ENCODE measurements around the gene HESX1. TPM values are rescaled to one million over a fixed set of nuclear protein-coding genes. Genes with fewer than 3 reads are reported as not detected.
A peak's percentile ranks its signal among the peaks of the same experiment; 100 is the strongest.

The HESX1 gene
- total and polyA plus RNA-seq, 2 of the 4 experiments (the other 2 are of a cell fraction), result 0.36 to 0.82 TPM

DNA sequence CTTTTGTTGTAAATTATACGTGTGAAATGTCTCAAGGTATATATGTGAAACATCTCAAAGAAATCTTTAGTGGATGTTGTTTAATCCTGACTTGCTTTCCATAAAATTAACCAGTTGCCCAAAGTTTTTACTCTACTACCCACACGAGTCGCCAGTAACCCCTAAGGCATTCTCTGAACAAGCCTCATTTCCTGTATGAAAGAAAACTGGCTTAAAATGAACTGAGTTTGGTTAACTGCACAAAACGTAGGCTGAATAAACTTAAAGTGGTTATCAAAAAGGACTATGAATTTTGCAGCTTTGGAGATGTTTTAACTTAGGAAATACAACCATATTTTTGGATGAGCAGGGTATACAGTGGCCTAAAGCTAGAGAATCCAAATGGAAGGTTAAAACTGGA, 25.1 kb upstream of the HESX1 start:
- Histone ChIP-seq H3K23ac (ENCODE audit: low read depth, low read length) (no peak overlapping the region), H2BK20ac (ENCODE audit: low read depth, low read length) (no peak overlapping the region), H2BK5ac (ENCODE audit: low read depth, low read length, poor library complexity, severe bottlenecking) (no peak overlapping the region), H2AFZ (replicated peaks; ENCODE audit: low read length, poor library complexity) (no peak overlapping the region), H4K8ac (ENCODE audit: low read depth in 2 of 2, low read length in 2 of 2) (no peak overlapping the region), H4K20me1 (ENCODE audit: insufficient read depth, low read length) (peaks cover 15% of the 10 kb centered on the region), H3K79me1 (ENCODE audit: low read depth in 1 of 2, low read length in 2 of 2) (peaks cover 5 to 14% of the 10 kb centered on the region in 2 experiments; a peak in 3 of 4 replicates), H3K9me3 (ENCODE audit: control insufficient read depth, insufficient read depth, low read length) (no peaks in the 10 kb centered on the region), H4K5ac (ENCODE audit: low read depth, low read length) (no peak overlapping the region), H3K4me1 (ENCODE audit: control insufficient read depth, insufficient read depth, low read length) (peaks cover 2% of the 10 kb centered on the region; the same call in 1 of the 2 replicates), H3K14ac (replicated peaks; ENCODE audit: low read depth, low read length) (no peak overlapping the region), H4K91ac (ENCODE audit: insufficient read depth, low read depth, low read length) (no peak overlapping the region), H3K9ac (ENCODE audit: low read depth, low read length) (no peak overlapping the region), H3K4ac (ENCODE audit: low read depth, low read length) (no peak overlapping the region), H3K27me3 (ENCODE audit: control insufficient read depth, insufficient read depth, low read length) (no peaks in the 10 kb centered on the region), H2AK5ac (ENCODE audit: low read depth, low read length) (no peak overlapping the region), H3K18ac (ENCODE audit: low read depth, low read length) (no peak overlapping the region), H3K36me3 (ENCODE audit: control insufficient read depth, insufficient read depth, low read length) (no peaks in the 10 kb centered on the region), H3K4me2 (ENCODE audit: low read depth, low read length) (no peak overlapping the region), H3K4me3 (ENCODE audit: insufficient read depth, low read depth, low read length) (no peak overlapping the region), H2BK15ac (ENCODE audit: low read depth, low read length) (no peak overlapping the region), H2BK120ac (ENCODE audit: low read depth, low read length) (no peak overlapping the region), H3K9me1 (ENCODE audit: insufficient read depth, low read length) (peaks cover 3% of the 10 kb centered on the region; the same call in 1 of the 2 replicates), H3K27ac (ENCODE audit: insufficient read depth, low read length) (no peak overlapping the region), H2AK9ac (replicated peaks; ENCODE audit: low read depth, low read length, poor library complexity) (no peak overlapping the region), H3K56ac (ENCODE audit: extremely low read depth, insufficient read depth, low read length) (no peak overlapping the region)
- in situ Hi-C loops (cut with MboI; ENCODE audit: low sequenced_read_pairs), result no loop called here
- POLR2A ChIA-PET (ENCODE audit: unreplicated experiment), result interaction anchor here (0.5 kb wide), 1 partner anchor 226 kb away, joined by 8 read pairs; no protein-coding TSS in a partner anchor
- CTCF ChIA-PET, result no interaction called here
- dilution Hi-C loops (cut with HindIII; ENCODE audit: low sequenced_read_pairs, unreplicated experiment), result no loop called here
- WGBS, 2 experiments (ENCODE audit: extremely low coverage in 2 of 2, insufficient read length in 1 of 2), result no CpG with 5 or more reads among the region's 4 CpGs
- no peak for ATAC-seq (ENCODE audit: low read depth)
- TF ChIP-seq RAD21 (IDR thresholded peaks at IDR 0.05; ENCODE audit: low read length) (no peak), MAFK (IDR thresholded peaks at IDR 0.05; ENCODE audit: low read depth, low read length) (no peak), CHD1 (IDR thresholded peaks at IDR 0.05; ENCODE audit: low read depth, low read length) (no peak), CEBPB (IDR thresholded peaks at IDR 0.05; ENCODE audit: low read depth, low read length) (no peak), CTCF (conservative IDR thresholded peaks at IDR 0.05; ENCODE audit: low read depth, low read length) (no peak), SMC3 (IDR thresholded peaks at IDR 0.05; ENCODE audit: low read depth, low read length) (no peak), MXI1 (IDR thresholded peaks at IDR 0.05; ENCODE audit: borderline replicate concordance, low read depth, low read length) (no peak), RCOR1 (IDR thresholded peaks at IDR 0.05; ENCODE audit: insufficient replicate concordance, low read length) (no peak), RFX5 (IDR thresholded peaks at IDR 0.05; ENCODE audit: low read depth, low read length) (no peak), POLR2A (IDR thresholded peaks at IDR 0.05; ENCODE audit: low read depth, low read length) (no peak), BHLHE40 (IDR thresholded peaks at IDR 0.05; ENCODE audit: low read depth, low read length) (no peak), USF2 (IDR thresholded peaks at IDR 0.05; ENCODE audit: low read depth, low read length) (no peak), FOS (IDR thresholded peaks at IDR 0.05; ENCODE audit: low read depth, low read length) (no peak), MAZ (IDR thresholded peaks at IDR 0.05; ENCODE audit: borderline replicate concordance, low read depth, low read length) (no peak)
- BruUV-seq (replicated peaks), result no TSS peak
- intact Hi-C loops (cut with micrococcal nuclease), result loop anchor here (5.0 to 10.0 kb wide), 3 partner anchors 53 to 520 kb away; no protein-coding TSS in a partner anchor
- peak; percentile 6 for DNase-seq

Measured in IMR-90 (cell line).